IMR-90 (cell line): ENCODE results near the gene SCARB1. TPM values are rescaled to one million over a fixed set of nuclear protein-coding genes. Genes with fewer than 3 reads are reported as not detected.

Source experiments
- ATAC-seq: fragments of 200-7000 bp; cut with Tn5 transposase; 2 replicates; pipeline ENCODE4 v1.9.1; 2020; ENCODE audit warnings: low read depth, mild to moderate bottlenecking, moderate library complexity
- BruUV-seq: library from RNA; stranded (reverse); fragments of 400-500 nt; replicated peaks from 2 replicates; lab custom pipeline; 2021; lab: Mats Ljungman, UMichigan
- CTCF ChIA-PET: fragments of 300-600 bp; formaldehyde crosslinking; extraction: SDS; loops from one replicate; lab custom pipeline; 2021; ENCODE audit warnings: antibody characterized with exemption; lab: Yijun Ruan, JAX
- POLR2A ChIA-PET: fragments of 300-600 bp; sonication (Branson Sonifier 250); formaldehyde crosslinking; loops from one replicate; lab custom pipeline; 2022; ENCODE audit warnings: antibody characterized with exemption; ENCODE audit not compliant: unreplicated experiment; lab: Charles Lee
- DNase-seq: peaks from one replicate; pipeline ENCODE4 v3.0.0; 2013
- H2AFZ ChIP-seq: replicated peaks from 2 replicates; pipeline ENCODE3; 2013; ENCODE audit warnings: low read length, mild to moderate bottlenecking; ENCODE audit not compliant: poor library complexity
- H2AK5ac ChIP-seq: 2 replicates; pipeline ENCODE4 v1.6.1; 2013; ENCODE audit warnings: low read depth, low read length, inconsistent platforms
- H2AK9ac ChIP-seq: replicated peaks from 2 replicates; pipeline ENCODE3; 2013; ENCODE audit warnings: mild to moderate bottlenecking, low read depth, low read length, moderate library complexity; ENCODE audit not compliant: poor library complexity
- H2BK120ac ChIP-seq: 2 replicates; pipeline ENCODE4 v1.6.1; 2013; ENCODE audit warnings: low read depth, low read length, inconsistent platforms
- H2BK15ac ChIP-seq: 3 replicates; pipeline ENCODE4 v1.6.1; 2013; ENCODE audit warnings: low read depth, low read length, inconsistent platforms
- H2BK20ac ChIP-seq: 2 replicates; pipeline ENCODE4 v1.6.1; 2013; ENCODE audit warnings: low read depth, mild to moderate bottlenecking, inconsistent platforms, low read length, moderate library complexity
- H2BK5ac ChIP-seq: 2 replicates; pipeline ENCODE4 v1.6.1; 2013; ENCODE audit warnings: mild to moderate bottlenecking, low read depth, low read length, inconsistent platforms; ENCODE audit not compliant: poor library complexity, severe bottlenecking
- H3K14ac ChIP-seq: replicated peaks from 2 replicates; pipeline ENCODE4 v1.6.1; 2013; ENCODE audit warnings: low read depth, low read length, inconsistent platforms
- H3K18ac ChIP-seq: 2 replicates; pipeline ENCODE4 v1.6.1; 2013; ENCODE audit warnings: low read depth, low read length, control low read depth
- H3K23ac ChIP-seq: 2 replicates; pipeline ENCODE4 v1.6.1; 2013; ENCODE audit warnings: low read depth, low read length, inconsistent platforms
- H3K27ac ChIP-seq: 2 replicates; pipeline ENCODE4 v1.5.1; 2013; ENCODE audit warnings: mild to moderate bottlenecking, control low read depth, low read length; ENCODE audit not compliant: insufficient read depth
- H3K27me3 ChIP-seq: 2 replicates; pipeline ENCODE4 v1.6.1; 2013; ENCODE audit warnings: low read length; ENCODE audit not compliant: control insufficient read depth, insufficient read depth
- H3K36me3 ChIP-seq: 2 replicates; pipeline ENCODE4 v1.6.1; 2013; ENCODE audit warnings: low read length, mixed read lengths; ENCODE audit not compliant: control insufficient read depth, insufficient read depth
- H3K4ac ChIP-seq: 2 replicates; pipeline ENCODE4 v1.6.1; 2013; ENCODE audit warnings: low read depth, low read length, inconsistent platforms
- H3K4me1 ChIP-seq: 2 replicates; pipeline ENCODE4 v1.6.1; 2013; ENCODE audit warnings: low read length, mixed read lengths; ENCODE audit not compliant: control insufficient read depth, insufficient read depth
- H3K4me2 ChIP-seq: 2 replicates; pipeline ENCODE4 v1.6.1; 2013; ENCODE audit warnings: low read depth, mild to moderate bottlenecking, control low read depth, low read length, moderate library complexity
- H3K4me3 ChIP-seq: 2 replicates; pipeline ENCODE4 v1.5.1; 2013; ENCODE audit warnings: low read depth, mild to moderate bottlenecking, control low read depth, low read length, moderate library complexity; ENCODE audit not compliant: insufficient read depth
- H3K56ac ChIP-seq: 2 replicates; pipeline ENCODE4 v1.6.1; 2013; ENCODE audit warnings: low read length, inconsistent platforms; ENCODE audit not compliant: insufficient read depth; ENCODE audit errors: extremely low read depth
- H3K79me1 ChIP-seq, 2 experiments: 2 replicates each; pipeline ENCODE4 v1.6.1; 2013; ENCODE audit warnings: low read length in 2 of 2, inconsistent platforms in 1 of 2, low read depth in 1 of 2
- H3K9ac ChIP-seq: 2 replicates; pipeline ENCODE4 v1.6.1; 2013; ENCODE audit warnings: low read depth, low read length, control low read depth
- H3K9me1 ChIP-seq: 2 replicates; pipeline ENCODE4 v1.6.1; 2013; ENCODE audit warnings: low read length, inconsistent platforms; ENCODE audit not compliant: insufficient read depth
- H3K9me3 ChIP-seq: 2 replicates; pipeline ENCODE4 v1.6.1; 2013; ENCODE audit warnings: low read length; ENCODE audit not compliant: control insufficient read depth, insufficient read depth
- H4K20me1 ChIP-seq: 2 replicates; pipeline ENCODE4 v1.6.1; 2013; ENCODE audit warnings: low read length, inconsistent platforms; ENCODE audit not compliant: insufficient read depth
- H4K5ac ChIP-seq: 2 replicates; pipeline ENCODE4 v1.6.1; 2013; ENCODE audit warnings: mild to moderate bottlenecking, low read depth, low read length, control low read depth
- H4K8ac ChIP-seq, 2 experiments: 2 replicates each; pipeline ENCODE4 v1.6.1; 2013; ENCODE audit warnings: low read depth in 2 of 2, low read length in 2 of 2, control low read depth in 1 of 2, inconsistent platforms in 1 of 2
- H4K91ac ChIP-seq: 2 replicates; pipeline ENCODE4 v1.6.1; 2013; ENCODE audit warnings: low read depth, low read length, inconsistent platforms; ENCODE audit not compliant: insufficient read depth
- NFE2L2 ChIP-seq: fragments of 150-350 bp; IDR thresholded peaks from 2 replicates; pipeline ENCODE4 v1.6.1; 2016; ENCODE audit warnings: low read depth, mild to moderate bottlenecking, low read length
- WGBS, 2 experiments: methylation state at CpG; one replicate each; pipeline versions ENCODE4 v1.1.5 to v1.1.7; 2013; ENCODE audit warnings: missing lambda C conversion rate in 2 of 2; ENCODE audit not compliant: insufficient read length in 1 of 2; ENCODE audit errors: extremely low coverage in 2 of 2; 5-methylcytosine and 5-hydroxymethylcytosine counted together
- dilution Hi-C: fragments of 300-500 bp; cut with HindIII; formaldehyde crosslinking; loops from one replicate; pipeline ENCODE4 v1.14.3; 2018; ENCODE audit warnings: low sequenced_read_pairs; ENCODE audit not compliant: unreplicated experiment
- in situ Hi-C: fragments of 300-500 bp; cut with MboI; formaldehyde crosslinking; loops from 3 replicates; pipeline ENCODE4 v1.14.3; 2019; ENCODE audit warnings: low sequenced_read_pairs, inconsistent platforms, mixed read lengths
- intact Hi-C: fragments of 100-400 bp; cut with micrococcal nuclease; formaldehyde crosslinking; loops from 2 replicates; pipeline ENCODE4 v1.10.0; 2022
- polyA plus RNA-seq, 3 experiments: library from polyadenylated mRNA; depleted of rRNA; stranded (reverse); fragments of >200 nt; gene quantifications; 2 replicates each; pipeline ENCODE4 v1.2.3, GENCODE V29; 2012; ENCODE audit warnings: low replicate concordance in 1 of 3
- total RNA-seq: library from RNA; depleted of rRNA; stranded (reverse); fragments of >200 nt; gene quantifications from 2 replicates; pipeline ENCODE4 v1.2.3, GENCODE V29; 2012

The SCARB1 gene
- total and polyA plus RNA-seq, 2 of the 4 experiments (the other 2 are of a cell fraction) = 3.0 to 24.8 TPM

- Histone ChIP-seq H4K8ac (no peak overlapping the region), H3K18ac (no peak overlapping the region), H4K91ac (no peak overlapping the region), H4K5ac (no peak overlapping the region), H2BK120ac (no peak overlapping the region), H2BK20ac (no peak overlapping the region; the same call in 1 of the 2 replicates), H3K9me3 (peaks cover 2% of the 10 kb centered on the region; the same call in 1 of the 2 replicates), H2BK5ac (no peak overlapping the region), H3K9ac (no peak overlapping the region), H3K4ac (no peak overlapping the region), H3K23ac (no peak overlapping the region), H2BK15ac (no peak overlapping the region), H2AK5ac (peak overlapping the region; percentile 33; the same call in 1 of the 2 replicates), H3K4me3 (no peak overlapping the region), H3K4me1 (peaks cover 11% of the 10 kb centered on the region), H3K27ac (no peak overlapping the region), H3K9me1 (peaks cover 9% of the 10 kb centered on the region; the same call in 1 of the 2 replicates), H2AFZ (no peak overlapping the region), H4K20me1 (no peaks in the 10 kb centered on the region), H3K56ac (no peak overlapping the region), H3K36me3 (no peaks in the 10 kb centered on the region), H3K4me2 (no peak overlapping the region), H2AK9ac (no peak overlapping the region), H3K27me3 (no peaks in the 10 kb centered on the region), H3K14ac (no peak overlapping the region), H3K79me1 (peaks cover 13 to 15% of the 10 kb centered on the region in 2 experiments; a peak in 3 of 4 replicates)
- no TSS peak for BruUV-seq
- no CpG with 5 or more reads among the region's 6 CpGs for WGBS, 2 experiments
- in situ Hi-C loops = no loop called here
- no peak for TF ChIP-seq NFE2L2
- no peak for DNase-seq
- dilution Hi-C loops = no loop called here
- POLR2A ChIA-PET = no interaction called here
- CTCF ChIA-PET = no interaction called here
- no peak for ATAC-seq
- intact Hi-C loops = no loop called here
Observed at GRCh38 chr12:124830306-124830705, 33.4 kb downstream of the SCARB1 start.
